ENCODE measurements around the gene PLXNA4.

DNA sequence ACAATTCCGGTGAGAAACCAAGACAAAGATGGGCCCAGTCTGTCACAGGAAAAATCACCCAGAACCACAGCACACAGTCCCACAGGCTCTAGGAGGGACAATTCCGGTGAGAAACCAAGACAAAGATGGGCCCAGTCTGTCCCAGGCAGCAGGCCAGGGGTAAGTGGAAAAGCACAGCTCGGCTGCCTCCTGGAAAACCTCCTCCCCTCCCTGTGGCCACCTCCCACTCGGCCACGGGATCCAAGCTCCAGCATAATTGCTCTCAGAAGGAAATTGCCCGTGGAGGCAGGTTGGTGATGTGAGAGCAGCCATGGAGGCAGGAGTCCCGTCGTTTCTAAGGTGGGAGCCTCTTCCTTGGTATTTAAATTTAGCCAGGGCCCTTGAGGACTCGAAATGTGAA is 95.7 kb downstream of the PLXNA4 start:
- TF ChIP-seq POLR2A (IDR thresholded peaks at IDR 0.05) (no peak), EP300 (IDR thresholded peaks at IDR 0.05) (no peak)
- TF ChIP-seq, protein P1, sequence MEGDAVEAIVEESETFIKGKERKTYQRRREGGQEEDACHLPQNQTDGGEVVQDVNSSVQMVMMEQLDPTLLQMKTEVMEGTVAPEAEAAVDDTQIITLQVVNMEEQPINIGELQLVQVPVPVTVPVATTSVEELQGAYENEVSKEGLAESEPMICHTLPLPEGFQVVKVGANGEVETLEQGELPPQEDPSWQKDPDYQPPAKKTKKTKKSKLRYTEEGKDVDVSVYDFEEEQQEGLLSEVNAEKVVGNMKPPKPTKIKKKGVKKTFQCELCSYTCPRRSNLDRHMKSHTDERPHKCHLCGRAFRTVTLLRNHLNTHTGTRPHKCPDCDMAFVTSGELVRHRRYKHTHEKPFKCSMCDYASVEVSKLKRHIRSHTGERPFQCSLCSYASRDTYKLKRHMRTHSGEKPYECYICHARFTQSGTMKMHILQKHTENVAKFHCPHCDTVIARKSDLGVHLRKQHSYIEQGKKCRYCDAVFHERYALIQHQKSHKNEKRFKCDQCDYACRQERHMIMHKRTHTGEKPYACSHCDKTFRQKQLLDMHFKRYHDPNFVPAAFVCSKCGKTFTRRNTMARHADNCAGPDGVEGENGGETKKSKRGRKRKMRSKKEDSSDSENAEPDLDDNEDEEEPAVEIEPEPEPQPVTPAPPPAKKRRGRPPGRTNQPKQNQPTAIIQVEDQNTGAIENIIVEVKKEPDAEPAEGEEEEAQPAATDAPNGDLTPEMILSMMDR (IDR thresholded peaks at IDR 0.05): no peak

Measured in stomach (tissue), 4 donors.